SK-N-SH (cell line): ENCODE data around the gene SEMA4B. TPM values are rescaled to one million over a fixed set of nuclear protein-coding genes. Genes with fewer than 3 reads are reported as not detected.

Experiments
- CHD2 ChIP-seq: fragments of 150-350 bp; IDR thresholded peaks from 2 replicates; pipeline ENCODE4 v1.6.1; 2018; ENCODE audit warnings: low read length; ENCODE audit not compliant: partially characterized antibody
- EZH2phosphoT487 ChIP-seq: fragments of 200-600 bp; sonication (generic); IDR thresholded peaks from 2 replicates; pipeline ENCODE4 v1.6.1; 2017; ENCODE audit warnings: low read depth, mixed run types, mild to moderate bottlenecking, antibody characterized with exemption, moderate library complexity, borderline replicate concordance
- FOSL2 ChIP-seq: IDR thresholded peaks from 2 replicates; pipeline ENCODE4 v1.4.0; 2012; ENCODE audit warnings: low read depth, mild to moderate bottlenecking, moderate library complexity, borderline replicate concordance
- FOXJ3 ChIP-seq: sonication (generic); formaldehyde crosslinking; IDR thresholded peaks from 2 replicates; pipeline ENCODE4 v1.5.1; 2020; ENCODE audit warnings: mild to moderate bottlenecking, missing genetic modification reagents
- FOXM1 ChIP-seq: IDR thresholded peaks from 2 replicates; pipeline ENCODE4 v1.4.0; 2012; ENCODE audit warnings: low read depth, mild to moderate bottlenecking
- GABPA ChIP-seq: IDR thresholded peaks from 2 replicates; pipeline ENCODE4 v1.4.0; 2012; ENCODE audit warnings: low read depth, mild to moderate bottlenecking
- JUND ChIP-seq: IDR thresholded peaks from 2 replicates; pipeline ENCODE4 v1.4.0; 2012
- MEF2A ChIP-seq: IDR thresholded peaks from 2 replicates; pipeline ENCODE4 v1.4.0; 2012; ENCODE audit warnings: low read depth, borderline replicate concordance
- NFIC ChIP-seq: IDR thresholded peaks from 2 replicates; pipeline ENCODE4 v1.4.0; 2012; ENCODE audit warnings: borderline replicate concordance
- RAD21 ChIP-seq: IDR thresholded peaks from 2 replicates; pipeline ENCODE4 v1.6.1; 2012; ENCODE audit warnings: mild to moderate bottlenecking, low read length
- RCOR1 ChIP-seq: fragments of 150-350 bp; IDR thresholded peaks from 2 replicates; pipeline ENCODE4 v1.6.1; 2017; ENCODE audit warnings: antibody characterized with exemption, low read length
- RFX5 ChIP-seq: IDR thresholded peaks from 2 replicates; pipeline ENCODE4 v1.6.1; 2012; ENCODE audit warnings: mild to moderate bottlenecking, improper control_type of control experiment, low read length
- SIN3A ChIP-seq: IDR thresholded peaks from 2 replicates; pipeline ENCODE4 v1.6.1; 2012; ENCODE audit warnings: low read depth, mild to moderate bottlenecking, low read length, moderate library complexity, borderline replicate concordance
- SMC3 ChIP-seq: IDR thresholded peaks from 2 replicates; pipeline ENCODE4 v1.6.1; 2012; ENCODE audit warnings: low read depth, low read length, improper control_type of control experiment
- TAF1 ChIP-seq: IDR thresholded peaks from 2 replicates; pipeline ENCODE4 v1.6.1; 2012; ENCODE audit warnings: low read depth, mild to moderate bottlenecking, low read length, moderate library complexity, borderline replicate concordance
- TCF12 ChIP-seq: IDR thresholded peaks from 2 replicates; pipeline ENCODE4 v1.4.0; 2012
- TEAD4 ChIP-seq: IDR thresholded peaks from 2 replicates; pipeline ENCODE4 v1.4.0; 2012; ENCODE audit warnings: mild to moderate bottlenecking, borderline replicate concordance; ENCODE audit not compliant: insufficient read depth
- USF1 ChIP-seq: IDR thresholded peaks from 2 replicates; pipeline ENCODE4 v1.4.0; 2012; ENCODE audit warnings: low read depth, borderline replicate concordance
- ZBTB33 ChIP-seq: IDR thresholded peaks from 2 replicates; pipeline ENCODE4 v1.4.0; 2012; ENCODE audit warnings: low read depth, borderline replicate concordance
- polyA plus RNA-seq, 3 experiments: library from polyadenylated mRNA; depleted of rRNA; stranded (reverse); fragments of >200 nt; gene quantifications; 2 replicates each; pipeline ENCODE4 v1.2.3, GENCODE V29; 2012
- TF ChIP-seq, protein P1 (sequence below): fragments of 200-600 bp; sonication (generic); IDR thresholded peaks from 2 replicates; pipeline ENCODE4 v1.6.1; 2017; ENCODE audit warnings: antibody characterized with exemption, mild to moderate bottlenecking, moderate library complexity
- TF ChIP-seq, protein P2 (sequence below): IDR thresholded peaks from 2 replicates; pipeline ENCODE4 v1.6.1; 2012; ENCODE audit warnings: mild to moderate bottlenecking, low read depth, low read length, moderate library complexity

Gene SEMA4B
- polyA plus RNA-seq, 1 of the 3 experiments (the other 2 are of a cell fraction), result 38.9 TPM

- TF ChIP-seq SMC3 (0 out of 2 replicates have a peak, but pooled peaks have one; percentile 6), CHD2 (peak; percentile 57), TCF12 (no peak), USF1 (no peak), RCOR1 (no peak), SIN3A (no peak), NFIC (peak; percentile 44), MEF2A (no peak), ZBTB33 (no peak), RAD21 (peak; percentile 23; the same call in 1 of the 2 replicates), FOXM1 (no peak), JUND (no peak), TAF1 (no peak), GABPA (no peak), FOSL2 (no peak), RFX5 (no peak), FOXJ3 (no peak), TEAD4 (no peak), EZH2phosphoT487 (no peak)
- TF ChIP-seq, protein P1, sequence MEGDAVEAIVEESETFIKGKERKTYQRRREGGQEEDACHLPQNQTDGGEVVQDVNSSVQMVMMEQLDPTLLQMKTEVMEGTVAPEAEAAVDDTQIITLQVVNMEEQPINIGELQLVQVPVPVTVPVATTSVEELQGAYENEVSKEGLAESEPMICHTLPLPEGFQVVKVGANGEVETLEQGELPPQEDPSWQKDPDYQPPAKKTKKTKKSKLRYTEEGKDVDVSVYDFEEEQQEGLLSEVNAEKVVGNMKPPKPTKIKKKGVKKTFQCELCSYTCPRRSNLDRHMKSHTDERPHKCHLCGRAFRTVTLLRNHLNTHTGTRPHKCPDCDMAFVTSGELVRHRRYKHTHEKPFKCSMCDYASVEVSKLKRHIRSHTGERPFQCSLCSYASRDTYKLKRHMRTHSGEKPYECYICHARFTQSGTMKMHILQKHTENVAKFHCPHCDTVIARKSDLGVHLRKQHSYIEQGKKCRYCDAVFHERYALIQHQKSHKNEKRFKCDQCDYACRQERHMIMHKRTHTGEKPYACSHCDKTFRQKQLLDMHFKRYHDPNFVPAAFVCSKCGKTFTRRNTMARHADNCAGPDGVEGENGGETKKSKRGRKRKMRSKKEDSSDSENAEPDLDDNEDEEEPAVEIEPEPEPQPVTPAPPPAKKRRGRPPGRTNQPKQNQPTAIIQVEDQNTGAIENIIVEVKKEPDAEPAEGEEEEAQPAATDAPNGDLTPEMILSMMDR, result peak; percentile 16; the same call in 1 of the 2 replicates
- TF ChIP-seq, protein P2, sequence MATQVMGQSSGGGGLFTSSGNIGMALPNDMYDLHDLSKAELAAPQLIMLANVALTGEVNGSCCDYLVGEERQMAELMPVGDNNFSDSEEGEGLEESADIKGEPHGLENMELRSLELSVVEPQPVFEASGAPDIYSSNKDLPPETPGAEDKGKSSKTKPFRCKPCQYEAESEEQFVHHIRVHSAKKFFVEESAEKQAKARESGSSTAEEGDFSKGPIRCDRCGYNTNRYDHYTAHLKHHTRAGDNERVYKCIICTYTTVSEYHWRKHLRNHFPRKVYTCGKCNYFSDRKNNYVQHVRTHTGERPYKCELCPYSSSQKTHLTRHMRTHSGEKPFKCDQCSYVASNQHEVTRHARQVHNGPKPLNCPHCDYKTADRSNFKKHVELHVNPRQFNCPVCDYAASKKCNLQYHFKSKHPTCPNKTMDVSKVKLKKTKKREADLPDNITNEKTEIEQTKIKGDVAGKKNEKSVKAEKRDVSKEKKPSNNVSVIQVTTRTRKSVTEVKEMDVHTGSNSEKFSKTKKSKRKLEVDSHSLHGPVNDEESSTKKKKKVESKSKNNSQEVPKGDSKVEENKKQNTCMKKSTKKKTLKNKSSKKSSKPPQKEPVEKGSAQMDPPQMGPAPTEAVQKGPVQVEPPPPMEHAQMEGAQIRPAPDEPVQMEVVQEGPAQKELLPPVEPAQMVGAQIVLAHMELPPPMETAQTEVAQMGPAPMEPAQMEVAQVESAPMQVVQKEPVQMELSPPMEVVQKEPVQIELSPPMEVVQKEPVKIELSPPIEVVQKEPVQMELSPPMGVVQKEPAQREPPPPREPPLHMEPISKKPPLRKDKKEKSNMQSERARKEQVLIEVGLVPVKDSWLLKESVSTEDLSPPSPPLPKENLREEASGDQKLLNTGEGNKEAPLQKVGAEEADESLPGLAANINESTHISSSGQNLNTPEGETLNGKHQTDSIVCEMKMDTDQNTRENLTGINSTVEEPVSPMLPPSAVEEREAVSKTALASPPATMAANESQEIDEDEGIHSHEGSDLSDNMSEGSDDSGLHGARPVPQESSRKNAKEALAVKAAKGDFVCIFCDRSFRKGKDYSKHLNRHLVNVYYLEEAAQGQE, result no peak
Observed at GRCh38 chr15:90249203-90249863, 48.2 kb downstream of the SEMA4B start, which contains the start of gene TTLL13 (continued).
